Left hindlimb (tissue), 1 donor: ENCODE results near the gene ATP1A1.

ENCODE experiments used
- DNase-seq: peaks from one replicate; pipeline ENCODE4 v3.0.0-alpha.2; 2018

The ATP1A1 gene

DNA sequence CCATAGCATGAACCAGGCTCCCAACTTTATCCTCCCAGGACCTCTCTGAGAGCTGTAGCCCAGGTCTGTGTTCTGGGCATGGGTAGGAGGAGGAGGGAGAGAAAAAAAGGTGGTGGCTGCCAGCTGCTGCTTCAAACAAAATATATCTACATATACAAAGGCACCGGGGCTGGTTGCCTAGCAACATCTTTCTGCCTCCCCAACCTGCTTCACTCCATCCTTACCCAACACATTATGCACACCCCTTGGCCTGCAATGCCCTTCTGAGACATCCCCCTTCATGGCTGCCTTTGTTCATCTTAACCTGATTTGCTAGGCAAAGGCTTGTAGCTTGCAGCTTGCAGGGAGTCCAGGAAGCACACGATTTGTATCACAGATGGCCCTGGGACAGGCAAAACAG is 27.2 kb upstream of the ATP1A1 start:
- DNase-seq = no peak

DNA sequence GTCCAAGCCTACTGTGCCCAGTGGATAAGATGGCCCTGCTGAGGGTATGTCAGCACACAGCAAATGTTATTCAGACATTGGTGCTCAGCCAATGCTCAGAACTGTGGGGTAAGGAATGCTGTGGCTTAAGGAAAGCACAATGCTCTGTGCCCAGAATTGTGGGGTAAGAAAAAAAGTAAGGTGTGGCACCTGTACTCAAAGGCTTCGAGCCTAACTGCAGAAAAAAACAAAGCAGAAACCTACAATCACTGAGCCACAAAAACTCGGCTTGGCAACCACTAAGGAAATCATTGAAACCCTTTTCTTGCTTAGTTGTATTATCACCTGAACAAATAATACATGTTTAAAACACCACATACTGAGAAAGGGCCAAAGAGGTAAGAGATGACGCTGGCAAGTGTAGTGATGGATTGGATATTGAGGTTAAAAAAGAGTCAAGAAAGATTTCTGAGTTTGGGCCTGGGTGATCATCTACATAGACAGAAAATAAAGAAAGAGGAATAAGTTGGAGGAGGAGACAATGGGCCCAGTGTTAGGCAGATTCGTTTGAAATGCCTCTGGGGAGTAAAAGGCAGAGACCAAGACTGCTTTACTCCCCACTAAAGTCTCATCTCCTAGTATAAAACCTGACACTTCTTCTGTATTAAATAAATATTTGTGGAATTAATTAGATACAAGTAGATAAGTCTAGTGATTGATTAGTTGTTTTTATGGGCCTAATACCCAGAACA is 25.9 kb upstream of the ATP1A1 start:
- no peak for DNase-seq

DNA sequence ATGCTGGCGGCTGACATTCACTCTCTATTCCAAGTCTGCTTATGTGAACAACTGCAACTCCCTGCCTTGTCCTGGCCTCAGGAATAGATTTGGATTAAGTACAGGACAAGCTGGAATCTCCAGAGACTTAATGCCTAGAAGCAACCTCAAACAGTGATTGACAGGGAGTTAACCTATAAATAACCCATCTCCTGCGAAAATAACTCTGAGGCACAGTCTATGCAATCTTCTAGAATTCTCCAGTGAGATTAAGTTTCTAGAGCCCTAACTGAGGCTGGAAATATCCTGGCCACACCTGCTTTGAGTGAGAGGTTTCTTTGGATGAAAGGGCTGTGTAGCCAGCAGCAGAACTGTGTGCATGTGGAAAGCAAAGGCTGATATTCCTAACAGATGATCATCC is 25.3 kb upstream of the ATP1A1 start:
- DNase-seq = no peak

DNA sequence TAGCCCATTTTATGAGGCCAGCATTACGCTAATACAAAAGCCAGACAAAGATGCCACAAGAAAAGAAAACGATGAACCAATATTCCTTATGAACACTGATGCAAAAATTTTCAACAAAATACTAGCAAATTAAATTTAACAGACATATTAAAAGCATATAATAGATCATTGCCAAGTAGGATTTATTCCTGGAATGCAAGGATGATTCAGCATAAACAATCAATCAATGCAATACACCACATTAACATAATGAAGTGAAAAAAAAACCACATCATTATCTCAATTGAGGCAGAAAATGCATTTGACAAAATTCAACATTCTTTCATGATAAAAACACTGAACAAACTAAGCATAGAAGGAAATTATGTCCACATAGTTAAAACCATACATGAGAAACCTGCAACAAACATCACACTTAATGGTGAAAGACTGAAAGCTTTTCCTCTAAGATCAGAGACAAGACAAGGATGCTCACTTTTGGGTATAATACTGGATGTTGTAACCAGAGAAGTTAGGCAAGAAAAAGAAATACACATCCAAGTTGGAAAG is 22.9 kb upstream of the ATP1A1 start:
- no peak for DNase-seq

DNA sequence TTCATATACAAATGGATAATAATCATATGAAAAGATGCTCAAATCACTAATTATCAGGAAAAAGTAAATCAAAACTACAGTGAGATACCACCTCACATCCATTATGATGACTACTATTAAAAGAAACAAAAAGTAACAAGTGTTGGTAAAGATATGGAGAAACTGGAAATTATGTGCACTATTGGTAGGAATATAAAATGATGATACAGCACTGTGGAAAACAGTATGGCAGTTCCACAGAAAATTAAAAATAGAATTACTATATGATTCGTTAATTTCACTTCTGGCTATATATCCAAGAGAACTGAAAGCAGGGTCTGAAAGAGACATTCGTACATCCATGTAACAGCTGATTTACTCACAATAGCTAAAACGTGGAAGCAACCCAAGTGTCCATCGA is 21.1 kb upstream of the ATP1A1 start:
- no peak for DNase-seq

DNA sequence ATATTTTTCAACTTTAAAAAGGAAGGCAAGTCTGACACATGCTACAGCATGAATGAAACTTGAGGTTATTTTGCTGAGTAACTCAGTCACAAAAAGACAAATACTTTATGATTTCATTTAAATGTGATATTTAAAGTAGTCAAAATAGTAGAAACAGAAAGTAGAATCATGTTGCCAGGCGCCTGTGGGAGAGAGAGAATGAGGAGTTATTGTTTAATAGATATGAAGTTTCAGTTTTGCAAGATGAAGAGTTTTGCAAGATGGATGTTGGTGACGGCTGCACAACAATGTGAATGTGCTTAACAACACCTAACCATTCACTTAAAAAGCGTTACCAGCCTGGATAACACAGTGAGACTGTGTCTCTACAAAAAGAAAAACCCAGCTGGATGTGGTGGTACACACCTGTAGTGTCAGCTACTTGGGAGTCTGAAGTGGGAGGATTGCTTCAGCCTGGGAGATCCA is 20.7 kb upstream of the ATP1A1 start:
- no peak for DNase-seq

DNA sequence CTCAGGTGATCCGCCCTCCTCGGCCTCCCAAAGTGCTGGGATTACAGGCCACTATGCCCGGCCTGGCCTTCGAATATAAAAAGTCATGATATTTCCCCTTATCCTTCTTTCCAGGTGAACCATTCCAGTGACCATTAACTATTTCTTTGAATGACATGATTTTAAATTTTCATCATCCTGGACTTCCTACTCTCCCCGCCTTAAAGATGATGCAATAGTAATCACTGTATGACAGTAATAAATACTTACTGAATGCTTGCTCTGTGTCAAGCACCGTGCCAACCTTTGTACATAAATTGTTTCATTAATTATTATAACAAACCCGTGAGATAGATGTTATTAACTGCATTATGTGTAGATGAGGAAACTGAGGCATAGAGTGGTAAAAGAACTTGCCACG is 19.9 kb upstream of the ATP1A1 start:
- no peak for DNase-seq

DNA sequence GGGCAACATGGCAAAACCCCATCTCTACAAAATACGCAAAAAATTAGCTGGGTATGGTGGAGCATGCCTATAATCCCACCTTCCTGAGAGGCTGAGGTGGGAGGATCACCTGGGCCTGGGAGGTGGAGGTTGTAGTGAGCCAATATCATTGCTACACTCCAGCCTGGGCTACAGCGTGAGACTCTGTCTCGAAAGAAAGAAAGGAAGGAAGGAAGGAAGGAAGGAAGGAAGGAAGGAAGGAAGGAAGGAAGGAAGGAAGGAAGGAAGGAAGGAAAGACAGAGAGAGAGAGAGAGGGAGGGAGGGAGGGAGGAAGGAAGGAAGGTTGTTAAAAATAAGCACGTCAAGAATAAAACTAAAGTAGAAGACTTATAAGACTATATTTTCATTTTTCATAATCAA is 17.0 kb upstream of the ATP1A1 start:
- DNase-seq = no peak

DNA sequence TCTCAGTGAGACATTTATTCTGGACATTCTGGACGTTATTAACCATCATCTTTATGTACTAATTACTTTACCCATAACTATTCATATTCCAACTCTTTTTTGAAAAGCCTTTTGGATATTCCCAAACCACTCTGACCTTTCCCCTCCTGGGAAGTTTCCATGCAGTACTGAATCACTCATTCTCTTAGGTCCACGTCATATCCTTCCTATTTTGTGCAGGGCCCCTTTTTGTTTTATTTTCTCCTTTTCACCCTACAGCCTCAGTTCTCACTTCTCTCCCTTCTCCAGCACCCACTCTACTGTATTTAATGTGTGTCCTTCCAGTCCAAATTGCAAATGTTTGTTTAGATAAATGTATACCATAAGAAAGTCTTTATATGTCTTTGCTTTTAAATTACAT is 16.4 kb upstream of the ATP1A1 start:
- no peak for DNase-seq

DNA sequence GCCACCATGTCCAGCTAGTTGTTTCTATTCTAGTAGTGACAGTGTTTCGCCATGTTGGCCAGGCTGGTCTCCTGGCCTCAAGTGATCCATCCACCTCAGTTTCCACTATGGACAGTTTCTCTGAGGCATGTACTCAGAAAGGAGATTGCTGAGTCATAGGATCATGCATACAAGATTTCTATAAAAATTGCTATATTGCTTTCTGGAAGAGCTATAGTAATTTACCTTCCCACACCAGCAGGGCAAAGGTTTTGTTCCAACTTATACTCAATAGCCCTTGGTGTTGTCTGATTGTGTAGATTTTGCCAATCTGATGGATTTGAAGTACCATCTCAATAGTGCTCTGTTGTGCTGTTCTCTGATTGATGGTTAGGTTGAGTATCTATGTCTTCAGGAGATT is 15.6 kb upstream of the ATP1A1 start:
- DNase-seq = no peak

DNA sequence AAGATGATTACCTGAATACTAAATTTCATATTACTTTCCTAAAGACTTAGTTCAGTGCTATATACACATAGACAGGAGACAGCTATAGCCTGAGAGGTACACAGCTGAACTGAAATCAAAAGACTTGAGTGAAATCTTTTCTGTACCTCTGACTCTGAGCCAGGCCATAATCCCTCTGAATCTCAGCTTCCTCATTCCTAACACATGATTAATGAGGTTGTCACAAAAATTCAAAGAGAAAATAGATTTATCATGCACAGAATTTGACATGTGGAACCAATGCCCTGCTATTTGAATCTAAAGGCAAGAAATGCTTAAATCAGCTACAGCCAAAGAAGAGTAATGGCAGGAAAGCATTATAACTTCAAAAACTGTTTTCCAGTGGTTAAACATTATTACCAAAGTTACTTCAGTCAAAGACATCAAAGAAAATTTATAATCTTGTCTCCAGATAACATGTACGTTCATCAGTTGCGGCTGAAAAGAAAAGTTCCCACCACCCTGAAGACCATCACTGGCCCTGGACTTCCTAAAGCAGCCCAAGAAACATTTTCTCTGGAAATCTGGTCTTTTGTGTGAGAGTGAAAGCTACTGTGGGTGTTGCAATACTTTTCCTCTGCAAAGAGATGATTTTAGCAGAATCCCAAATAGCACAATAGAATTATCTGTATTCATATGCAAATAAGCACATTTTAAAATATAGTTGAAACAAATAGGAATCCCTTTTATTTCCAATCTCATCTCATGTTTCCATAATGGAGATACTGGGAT is 13.8 kb upstream of the ATP1A1 start:
- no peak for DNase-seq

DNA sequence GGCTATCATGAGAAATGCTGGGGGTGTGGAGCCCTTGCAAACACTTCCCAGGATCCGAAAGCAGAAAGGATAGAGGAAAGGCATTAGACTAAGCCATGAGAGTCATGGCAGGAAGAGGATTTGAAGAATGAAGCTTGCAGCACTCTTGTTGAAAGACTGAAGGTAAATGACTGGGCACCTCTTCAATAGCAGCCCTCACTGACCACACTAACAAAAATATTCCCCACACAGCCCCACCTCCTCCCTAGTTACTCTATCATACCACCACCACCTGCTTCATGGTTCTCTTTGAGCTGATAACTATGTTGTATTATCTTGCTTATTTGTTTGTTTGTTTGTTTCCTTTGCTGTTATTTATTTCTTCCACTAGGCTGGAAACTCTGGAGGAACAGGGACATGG is 13.2 kb upstream of the ATP1A1 start:
- DNase-seq = no peak

DNA sequence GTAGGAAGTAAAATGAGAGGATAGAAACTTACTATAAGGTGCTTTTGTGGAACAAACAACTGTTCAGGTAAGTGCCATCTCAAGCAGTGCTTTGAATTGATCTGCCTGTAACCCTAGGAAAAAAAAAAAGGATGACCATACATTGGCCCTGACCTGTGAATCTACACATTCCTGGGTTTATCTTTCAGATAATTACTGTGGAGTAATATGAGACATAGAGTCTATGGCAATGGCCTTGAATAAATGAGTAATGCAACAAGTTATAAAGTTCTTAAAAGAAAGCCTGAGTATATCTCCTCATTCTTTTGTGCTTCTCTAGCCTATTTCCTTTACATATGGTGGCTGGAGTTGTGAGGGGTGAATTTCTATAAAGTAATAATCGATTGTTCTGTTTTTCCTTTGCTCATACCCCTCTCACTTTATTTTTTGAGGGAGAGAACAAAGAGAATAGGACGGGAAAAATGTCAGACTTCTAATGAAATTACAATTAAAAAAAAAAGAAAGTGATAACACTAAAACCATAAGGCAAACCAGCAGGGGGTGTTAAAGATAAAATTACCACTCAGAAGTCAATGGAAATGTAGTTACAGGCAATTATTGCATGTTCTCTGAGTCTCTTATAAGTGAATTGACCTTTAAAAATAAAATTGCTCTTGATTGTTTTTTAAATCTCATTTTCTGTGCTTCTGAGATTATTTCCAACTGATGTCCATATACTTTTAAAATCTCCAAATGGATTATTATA is 12.4 kb upstream of the ATP1A1 start:
- DNase-seq = no peak

DNA sequence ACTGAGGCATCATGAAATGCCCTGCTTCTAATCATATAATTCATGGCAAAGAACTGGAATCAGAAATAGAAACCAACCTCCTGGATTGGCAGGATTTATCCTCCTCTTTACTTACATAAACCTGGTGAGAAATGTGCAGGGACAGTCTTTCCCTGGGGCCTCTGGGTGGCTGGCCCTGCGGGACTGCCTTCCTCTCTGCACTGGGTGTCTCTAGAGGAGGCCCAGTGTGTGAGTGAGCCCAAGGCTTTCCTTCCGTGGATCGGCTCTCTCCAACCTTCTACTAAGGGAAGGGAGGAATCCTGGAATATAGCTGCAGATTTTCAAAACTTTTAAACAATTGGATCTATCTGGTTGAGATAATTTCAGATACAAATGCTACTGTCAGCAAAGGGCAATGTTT is 11.4 kb upstream of the ATP1A1 start:
- DNase-seq = no peak

DNA sequence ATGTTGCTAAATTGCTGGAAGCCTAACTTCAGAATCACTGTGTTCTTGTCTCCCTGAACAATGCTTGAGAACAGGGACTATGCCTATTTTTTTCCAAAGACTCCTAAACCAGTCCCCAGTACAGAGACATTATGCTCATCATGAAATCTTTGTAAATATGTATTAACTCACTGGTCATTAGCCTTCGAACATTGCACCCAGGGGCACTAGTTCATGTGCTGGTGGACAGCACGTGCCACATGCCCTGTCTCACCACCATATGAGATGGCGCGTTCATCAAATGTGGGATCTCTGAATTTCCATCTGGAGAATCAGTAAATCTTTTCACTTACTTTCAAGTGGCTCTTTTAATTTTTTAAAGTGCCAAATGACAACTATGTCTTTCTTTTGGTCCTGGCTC is 11.0 kb upstream of the ATP1A1 start:
- DNase-seq = no peak

DNA sequence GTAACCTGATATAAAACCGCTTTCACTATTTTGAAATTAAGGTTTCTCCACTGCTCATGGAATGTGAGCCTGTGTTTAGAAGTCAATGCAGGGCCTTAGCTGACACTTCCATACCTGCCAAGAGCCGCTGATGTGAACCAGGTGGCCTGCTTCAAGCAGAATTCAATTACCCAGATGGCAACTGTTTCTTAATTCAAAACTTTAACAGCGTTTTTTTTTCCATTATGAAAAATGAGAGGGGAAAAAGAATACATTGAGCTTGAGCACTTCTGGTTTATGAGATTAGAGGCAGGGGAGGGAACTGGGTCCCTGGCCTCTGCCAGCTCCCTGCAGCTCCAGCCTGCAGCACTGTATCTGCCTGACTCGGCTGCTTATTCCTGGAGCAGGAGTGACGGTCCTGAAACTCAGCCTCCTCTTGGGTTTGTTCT is 7.7 kb upstream of the ATP1A1 start:
- DNase-seq = peak; percentile 60

DNA sequence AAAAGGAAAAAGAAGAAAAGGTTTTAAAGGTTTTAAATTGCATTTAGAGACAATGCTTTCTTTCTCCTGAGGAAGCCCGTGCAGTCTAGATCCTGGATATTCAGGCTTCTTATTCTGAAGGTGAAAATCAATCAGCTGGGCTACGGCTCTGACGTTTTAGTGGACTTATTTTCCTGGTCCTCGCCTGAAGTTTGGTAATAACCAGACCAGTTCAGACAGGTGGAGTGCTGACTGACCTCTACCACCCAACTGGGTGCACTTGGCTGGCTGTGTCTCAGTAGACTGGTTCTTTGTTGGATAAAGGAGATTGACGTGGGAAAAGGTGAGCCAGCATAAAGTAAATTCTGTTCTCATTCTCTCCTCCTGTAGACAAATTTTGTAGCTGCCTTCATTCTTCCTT is 7.2 kb upstream of the ATP1A1 start:
- DNase-seq = no peak

DNA sequence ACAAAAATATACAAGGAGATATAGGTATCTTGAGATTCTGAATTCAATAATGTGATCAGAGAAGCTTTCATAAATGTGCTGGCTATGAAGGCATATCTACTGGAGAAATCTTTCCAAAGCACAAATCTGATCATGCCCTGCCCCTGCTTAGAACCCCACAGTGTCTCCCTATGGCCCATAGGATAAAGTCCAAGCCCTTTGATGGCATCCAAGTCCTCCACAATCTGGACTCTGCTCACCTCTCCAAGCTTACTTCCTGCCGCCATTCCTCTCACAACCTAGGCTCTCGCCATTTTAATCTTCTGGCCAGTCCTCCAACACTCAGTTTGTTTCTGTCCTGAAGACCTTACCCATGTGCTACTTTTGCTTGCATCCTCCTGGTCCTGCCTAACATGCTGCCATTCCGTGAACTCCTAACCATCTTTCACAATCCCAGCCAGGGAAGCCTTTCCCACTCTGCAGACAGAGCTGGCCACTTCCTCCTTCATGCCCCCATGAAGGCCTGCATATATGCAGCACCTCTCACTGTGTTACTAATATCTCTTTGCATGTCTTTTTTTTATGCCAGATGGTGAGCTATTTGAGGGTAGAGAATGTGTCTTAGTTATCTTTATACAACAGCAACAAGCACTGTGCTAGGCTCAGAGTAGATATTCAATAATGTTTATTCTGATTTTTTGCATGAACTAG is 5.6 kb upstream of the ATP1A1 start:
- no peak for DNase-seq

DNA sequence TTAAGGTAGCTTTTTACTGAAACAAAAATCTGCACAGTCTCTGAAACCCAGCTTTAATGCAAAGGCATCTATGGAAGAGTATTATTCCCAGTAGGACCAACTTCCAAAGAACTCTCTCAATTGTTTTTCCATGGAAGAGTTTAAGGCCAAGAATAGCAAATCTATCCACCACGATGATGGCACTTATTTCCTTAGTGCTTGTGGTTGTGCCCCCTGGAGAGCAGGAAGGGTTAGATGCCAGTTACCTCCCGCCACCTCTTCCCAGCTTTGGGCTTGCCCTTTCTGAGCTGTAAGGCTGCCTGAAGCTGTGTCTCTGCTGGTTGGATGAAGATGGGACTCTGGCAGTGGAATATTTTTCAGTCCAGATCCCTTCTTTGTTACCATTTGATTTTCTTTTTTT is 4.8 kb upstream of the ATP1A1 start:
- DNase-seq = no peak

DNA sequence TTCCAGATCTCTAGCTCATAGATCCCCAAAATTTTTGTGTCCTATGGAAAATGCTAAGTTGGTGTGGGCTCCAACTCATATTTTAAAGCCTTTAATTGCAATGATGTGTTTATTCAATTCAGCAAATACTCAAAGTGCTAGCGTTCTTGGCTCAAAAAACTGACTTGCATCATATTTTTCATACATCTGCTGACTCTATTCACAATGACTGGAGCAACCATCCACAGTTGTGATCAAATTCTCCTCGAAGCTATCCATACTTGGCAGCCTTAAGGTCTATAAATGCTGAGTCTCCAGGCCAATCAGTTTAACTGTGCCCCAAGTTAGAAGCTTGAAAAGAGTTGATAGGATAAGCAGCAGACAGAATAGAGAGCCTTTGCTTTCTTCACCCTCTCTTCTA is 2.9 kb upstream of the ATP1A1 start:
- DNase-seq = no peak

DNA sequence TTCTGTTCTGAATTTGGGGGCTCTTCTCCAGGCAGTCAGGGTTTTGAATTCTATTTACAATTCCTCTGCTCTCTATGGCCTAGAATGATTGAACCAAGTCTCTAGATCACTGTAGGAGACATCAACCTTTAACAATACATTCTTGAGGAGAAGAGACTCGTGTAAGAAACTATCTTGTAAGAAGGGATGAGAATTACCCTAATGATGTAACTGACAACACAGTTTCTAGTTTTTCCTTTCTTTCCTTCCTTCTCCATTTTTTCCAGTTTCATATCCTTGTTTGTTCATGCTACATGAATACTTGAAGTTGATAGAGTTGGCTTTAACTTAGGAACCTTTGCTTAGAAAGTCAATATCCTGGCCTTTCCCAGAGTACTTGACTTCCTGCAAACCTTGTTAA is 1.3 kb upstream of the ATP1A1 start:
- no peak for DNase-seq

DNA sequence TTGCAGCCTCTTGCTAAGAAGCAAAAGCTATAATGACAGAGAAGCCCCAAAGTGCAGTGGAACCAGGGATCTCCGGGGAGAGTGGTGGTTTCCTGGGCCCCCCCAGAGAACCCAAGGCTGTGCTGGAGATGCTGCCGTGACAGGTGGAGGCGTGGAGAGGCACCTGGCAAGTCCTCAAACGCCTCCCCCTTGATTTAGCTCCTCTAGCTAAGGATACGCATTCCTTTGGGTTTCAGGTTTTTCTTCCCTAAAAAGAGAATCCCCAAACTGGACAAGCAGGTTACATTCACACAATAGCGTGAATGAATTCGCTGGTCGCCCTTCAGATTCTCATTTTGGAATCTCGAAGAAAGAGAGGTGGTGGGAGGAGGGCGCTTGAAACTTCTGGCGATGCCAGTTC is 853 bp upstream of the ATP1A1 start:
- no peak for DNase-seq
